Kidney glomerular epithelial cell (primary cell): ENCODE measurements around the gene CLDN4.
"Not testable (repeated sequence)": the region's sequence is repeated elsewhere in the genome, so short reads cannot be mapped to it uniquely, and the experiment has no call there.

ENCODE experiments used
- DNase-seq: peaks from one replicate; lab custom pipeline; 2025; lab: John Stamatoyannopoulos, UW

CLDN4 gene

DNA sequence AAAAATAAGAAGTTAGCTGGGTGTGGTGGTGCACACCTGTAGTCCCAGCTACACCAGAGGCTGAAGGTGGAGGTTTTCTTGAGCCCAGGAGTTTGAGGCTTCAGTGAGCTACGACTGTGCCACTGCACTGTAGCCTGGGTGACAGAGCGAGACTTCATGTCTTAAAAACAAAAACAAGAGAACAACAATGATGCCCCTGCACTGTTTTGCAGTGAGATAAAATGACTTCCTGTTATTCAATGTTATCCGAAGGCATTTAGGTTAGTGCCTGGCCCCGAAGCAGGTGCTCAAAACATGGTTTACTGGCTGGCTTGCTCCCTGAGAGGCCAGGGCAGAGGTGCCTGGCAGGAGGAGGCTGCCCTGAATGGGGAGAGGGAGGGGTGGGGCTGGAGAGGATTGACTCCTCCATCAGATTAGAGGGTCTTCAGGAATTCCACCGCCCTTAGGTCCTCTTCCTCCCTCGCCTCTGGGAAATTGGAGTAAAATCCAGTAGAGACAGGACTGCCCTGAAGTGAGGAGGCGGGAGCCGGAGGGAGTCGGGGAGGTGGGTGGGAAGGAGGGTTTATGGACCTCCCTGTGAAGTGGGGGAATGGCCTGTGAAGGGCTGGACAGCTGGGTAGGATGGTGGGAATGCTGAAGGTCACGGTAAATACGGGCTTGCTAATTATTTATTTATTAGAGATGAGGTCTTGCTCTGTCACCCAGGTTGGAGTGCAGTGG, 6.8 kb upstream of the CLDN4 start:
- no peak for DNase-seq

DNA sequence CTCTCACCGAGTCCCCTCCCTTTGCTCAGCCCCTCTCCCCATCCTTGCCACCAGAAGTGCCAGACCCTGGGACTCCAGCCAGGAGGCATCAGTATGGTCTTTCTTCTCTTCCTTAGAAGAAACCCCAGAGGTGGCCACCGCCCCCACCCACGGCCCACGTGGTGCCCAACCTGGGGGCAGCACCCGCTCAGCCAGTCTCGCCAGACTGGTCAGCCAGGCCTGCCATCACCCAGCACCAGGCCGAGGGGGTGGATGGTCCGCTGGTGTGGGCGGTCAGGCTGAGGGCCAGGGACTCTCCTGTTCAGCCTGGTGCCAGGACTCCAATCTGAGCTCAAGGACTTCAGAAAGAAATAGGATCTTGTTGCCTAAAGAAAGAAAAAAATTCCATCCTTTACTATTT, 5.8 kb upstream of the CLDN4 start:
- no peak for DNase-seq

DNA sequence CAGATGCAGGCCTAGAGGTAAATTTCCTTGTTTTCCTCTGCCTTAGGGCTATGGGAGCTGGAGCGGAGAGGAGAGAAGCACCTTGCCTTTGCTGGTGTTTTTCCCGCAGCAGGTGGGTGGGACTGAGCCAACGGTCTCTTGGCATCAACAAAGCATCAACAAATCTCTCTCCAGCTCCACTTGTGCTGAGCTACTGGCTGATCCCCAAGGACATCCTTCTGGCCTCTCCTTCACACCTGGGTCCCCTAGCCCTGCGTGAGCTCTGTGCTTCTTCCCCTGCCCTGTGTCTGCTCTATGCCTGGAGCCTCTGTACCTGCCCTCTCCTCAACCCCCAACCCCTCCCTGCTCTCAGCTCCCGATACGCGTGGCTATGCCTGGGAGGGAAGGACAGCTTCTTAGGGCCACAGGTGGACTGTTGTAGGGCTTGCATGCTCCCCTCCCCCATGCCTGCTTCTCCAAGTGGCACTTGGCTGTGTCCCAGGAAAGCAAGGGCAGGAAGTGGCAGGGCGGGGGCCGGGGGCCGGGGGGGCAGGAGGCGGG, 3.2 kb upstream of the CLDN4 start:
- DNase-seq: no peak

DNA sequence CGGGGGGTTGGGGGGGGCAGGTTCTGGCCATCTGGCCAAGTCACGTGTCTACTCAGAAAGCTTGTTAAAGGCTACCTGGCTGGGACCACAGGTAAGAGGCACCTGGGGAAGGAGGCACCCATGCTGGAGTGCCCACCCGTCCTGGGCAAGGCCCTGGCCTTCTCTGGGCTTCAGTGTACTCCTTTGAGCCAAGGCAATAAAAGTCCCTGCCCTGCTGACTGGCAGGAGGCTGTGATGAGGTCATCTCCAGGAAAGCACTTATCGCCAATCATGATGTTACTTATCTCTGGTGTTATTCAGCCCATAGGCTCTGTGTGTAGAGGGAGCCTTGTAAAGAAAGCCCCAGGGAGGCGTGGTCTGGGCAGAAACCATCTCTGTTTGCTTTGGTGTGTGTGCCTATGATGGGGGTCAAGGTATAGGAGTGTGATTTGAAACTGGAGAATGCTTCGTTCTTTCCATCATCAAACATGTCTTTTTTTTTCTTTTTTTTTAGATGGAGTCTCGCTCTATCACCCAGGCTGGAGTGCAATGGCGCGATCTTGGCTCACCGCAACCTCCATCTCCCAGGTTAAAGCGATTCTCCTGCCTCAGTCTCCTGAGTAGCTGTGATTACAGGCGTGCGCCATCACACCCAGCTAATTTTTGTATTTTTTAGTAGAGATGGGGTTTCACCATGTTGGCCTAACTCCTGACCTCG, 2.5 kb upstream of the CLDN4 start:
- DNase-seq: peak; percentile 19

DNA sequence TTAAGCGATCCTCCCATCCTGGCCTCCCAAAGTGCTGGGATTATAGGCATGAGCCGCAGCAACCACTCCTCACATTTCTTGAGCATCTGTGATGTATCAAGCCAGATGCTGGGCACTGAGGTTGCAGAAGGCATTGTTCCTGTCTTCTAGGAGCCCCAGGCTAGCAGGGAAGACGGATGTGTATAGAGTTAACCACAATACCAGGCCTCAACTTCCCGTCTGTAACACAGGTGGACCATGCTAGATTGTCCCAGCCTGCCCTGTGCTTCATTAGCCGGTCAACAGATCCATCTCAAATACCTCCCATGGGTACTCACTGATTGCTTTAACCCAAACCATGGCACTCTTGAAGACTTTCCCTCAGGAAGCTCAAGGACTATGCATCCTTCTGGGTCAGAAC, 1.8 kb upstream of the CLDN4 start:
- no peak for DNase-seq

DNA sequence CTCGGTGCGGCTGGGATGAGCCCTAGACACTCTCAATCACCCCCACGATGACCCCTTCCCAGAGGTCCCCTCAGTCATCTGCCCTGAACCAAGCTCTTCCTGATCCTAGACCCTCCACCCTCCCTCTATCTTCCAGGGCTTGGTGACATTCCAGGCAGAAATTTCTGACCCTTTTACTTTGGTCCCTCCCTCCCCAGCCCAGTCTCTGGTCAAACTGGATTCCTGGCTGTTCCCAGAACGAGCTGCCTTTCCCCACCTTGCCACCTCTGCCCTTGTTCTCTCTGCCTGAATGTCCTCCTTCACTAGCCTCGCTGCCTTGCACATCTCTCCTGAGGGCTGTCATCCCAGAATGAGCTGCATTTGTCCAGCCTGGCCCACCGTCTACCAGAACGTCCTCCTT, 1.3 kb upstream of the CLDN4 start:
- DNase-seq: no peak

DNA sequence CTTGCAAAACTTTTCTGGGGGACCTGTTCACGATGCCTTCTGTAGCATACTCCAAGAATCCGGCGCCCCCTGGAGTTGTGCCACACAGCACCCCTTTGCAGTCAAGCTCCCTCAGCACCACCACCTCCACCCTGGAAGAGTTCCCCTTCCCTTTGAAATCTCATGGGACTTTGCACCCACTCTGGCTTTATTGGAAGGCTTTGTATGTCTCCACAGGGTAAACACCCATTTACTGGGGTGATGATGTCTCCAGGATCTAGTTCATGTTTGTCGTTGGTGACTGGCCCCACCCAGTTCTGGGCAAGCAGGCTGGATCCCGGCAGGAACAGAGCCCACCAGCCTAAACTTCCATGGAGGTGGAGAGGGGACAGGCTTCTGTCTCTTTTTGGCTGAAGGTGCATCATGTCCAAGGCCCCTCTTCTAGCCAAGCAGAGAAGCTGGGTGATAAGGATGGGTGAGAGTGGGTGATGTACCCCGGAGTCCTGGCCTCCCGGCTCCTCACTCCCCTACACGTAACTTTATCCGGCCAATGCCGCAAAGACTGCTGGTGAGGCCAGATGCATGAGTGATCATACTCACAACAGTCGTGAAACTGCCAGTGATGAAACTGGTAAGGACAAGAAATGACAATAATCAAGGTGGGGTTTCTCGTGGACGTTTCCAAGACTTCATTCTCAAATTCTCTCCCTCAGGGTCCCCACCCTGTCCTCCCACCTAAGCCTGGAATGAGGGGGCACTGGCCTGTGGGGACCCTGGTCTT, 695 bp upstream of the CLDN4 start:
- DNase-seq: no peak

DNA sequence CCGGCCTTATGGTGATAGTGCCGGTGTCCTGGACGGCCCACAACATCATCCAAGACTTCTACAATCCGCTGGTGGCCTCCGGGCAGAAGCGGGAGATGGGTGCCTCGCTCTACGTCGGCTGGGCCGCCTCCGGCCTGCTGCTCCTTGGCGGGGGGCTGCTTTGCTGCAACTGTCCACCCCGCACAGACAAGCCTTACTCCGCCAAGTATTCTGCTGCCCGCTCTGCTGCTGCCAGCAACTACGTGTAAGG, 713 bp downstream of the CLDN4 start:
- no peak for DNase-seq

DNA sequence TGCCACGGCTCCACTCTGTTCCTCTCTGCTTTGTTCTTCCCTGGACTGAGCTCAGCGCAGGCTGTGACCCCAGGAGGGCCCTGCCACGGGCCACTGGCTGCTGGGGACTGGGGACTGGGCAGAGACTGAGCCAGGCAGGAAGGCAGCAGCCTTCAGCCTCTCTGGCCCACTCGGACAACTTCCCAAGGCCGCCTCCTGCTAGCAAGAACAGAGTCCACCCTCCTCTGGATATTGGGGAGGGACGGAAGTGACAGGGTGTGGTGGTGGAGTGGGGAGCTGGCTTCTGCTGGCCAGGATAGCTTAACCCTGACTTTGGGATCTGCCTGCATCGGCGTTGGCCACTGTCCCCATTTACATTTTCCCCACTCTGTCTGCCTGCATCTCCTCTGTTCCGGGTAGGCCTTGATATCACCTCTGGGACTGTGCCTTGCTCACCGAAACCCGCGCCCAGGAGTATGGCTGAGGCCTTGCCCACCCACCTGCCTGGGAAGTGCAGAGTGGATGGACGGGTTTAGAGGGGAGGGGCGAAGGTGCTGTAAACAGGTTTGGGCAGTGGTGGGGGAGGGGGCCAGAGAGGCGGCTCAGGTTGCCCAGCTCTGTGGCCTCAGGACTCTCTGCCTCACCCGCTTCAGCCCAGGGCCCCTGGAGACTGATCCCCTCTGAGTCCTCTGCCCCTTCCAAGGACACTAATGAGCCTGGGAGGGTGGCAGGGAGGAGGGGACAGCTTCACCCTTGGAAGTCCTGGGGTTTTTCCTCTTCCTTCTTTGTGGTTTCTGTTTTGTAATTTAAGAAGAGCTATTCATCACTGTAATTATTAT, 1.2 kb downstream of the CLDN4 start:
- DNase-seq: no peak

DNA sequence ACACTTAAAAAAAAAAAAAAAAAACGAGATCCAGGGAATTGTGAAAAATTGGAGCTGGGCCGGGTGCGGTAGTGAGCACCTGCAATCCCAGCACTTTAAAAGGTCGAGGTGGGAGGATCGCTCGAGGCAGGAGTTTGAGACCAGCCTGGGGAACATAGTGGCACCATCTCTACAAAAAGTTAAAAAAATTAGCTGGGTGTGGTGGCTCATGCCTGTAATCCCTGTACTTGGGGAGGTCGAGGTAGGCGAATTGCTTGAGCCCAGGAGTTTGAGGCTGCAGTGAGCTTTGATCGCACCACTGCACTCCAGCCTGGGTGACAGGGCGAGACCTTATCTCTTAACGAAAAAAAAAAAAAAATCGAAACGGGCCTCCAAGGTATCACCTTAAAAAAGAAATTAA, 2.0 kb downstream of the CLDN4 start:
- no peak for DNase-seq

DNA sequence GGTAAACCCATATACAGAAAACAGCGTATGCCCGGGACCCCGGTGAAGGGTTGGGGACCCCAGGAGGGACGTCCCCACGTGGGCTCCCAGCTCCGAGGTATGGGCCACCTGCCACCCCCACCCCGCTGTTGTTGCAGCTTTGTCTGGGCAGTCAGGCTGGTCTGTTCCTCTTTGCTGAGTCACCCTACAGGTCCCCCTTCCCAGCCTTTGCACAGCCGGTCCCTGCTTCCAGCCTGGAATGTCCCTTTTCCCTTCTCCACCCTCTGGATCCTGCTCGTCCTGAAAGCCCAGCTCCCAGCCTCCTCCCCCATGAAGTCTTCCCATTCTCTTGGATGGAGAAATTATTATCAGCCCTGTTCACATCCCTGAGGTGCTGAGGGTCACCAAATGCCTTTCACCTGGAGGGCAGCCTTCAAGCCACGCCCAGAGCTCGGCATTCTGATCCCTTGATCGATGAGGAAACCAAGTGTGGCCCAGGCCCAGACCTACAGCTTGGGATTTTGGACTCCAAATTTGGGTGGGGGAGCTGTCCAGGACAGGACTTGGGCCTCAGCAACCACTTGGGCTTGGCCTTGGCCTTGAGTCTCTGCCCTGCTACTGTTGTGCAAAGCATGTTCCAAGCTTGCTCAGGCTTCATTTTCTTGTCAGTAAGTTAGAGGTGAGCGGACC, 2.6 kb downstream of the CLDN4 start:
- DNase-seq: no peak

DNA sequence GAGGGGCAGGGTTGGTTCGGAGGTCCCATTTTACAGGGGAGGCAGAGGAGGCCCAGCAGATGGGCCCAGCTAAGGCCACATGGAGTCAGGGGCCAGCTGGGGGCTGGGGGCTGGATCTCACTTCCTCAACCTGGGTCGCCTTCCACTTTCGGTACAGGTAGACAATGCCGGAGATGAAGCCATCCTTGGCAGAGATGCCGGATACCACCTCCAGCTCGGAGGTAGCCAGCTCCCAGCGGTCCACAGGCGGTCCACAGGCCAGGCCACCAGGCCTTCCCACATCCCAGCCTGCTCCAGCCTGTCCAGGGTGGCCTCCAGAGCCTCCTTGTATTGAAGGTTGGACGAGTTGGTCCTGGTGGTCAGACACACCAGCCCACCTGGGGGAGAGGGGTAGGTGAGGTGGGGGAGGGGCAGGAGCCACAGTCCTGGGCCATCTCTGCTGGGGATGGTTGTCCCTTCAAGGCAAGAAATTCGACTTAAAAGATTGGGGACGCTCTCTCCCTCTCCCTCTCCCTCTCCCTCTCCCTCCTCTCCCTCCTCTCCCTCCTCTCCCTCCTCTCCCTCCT, 3.9 kb downstream of the CLDN4 start:
- DNase-seq: no peak

DNA sequence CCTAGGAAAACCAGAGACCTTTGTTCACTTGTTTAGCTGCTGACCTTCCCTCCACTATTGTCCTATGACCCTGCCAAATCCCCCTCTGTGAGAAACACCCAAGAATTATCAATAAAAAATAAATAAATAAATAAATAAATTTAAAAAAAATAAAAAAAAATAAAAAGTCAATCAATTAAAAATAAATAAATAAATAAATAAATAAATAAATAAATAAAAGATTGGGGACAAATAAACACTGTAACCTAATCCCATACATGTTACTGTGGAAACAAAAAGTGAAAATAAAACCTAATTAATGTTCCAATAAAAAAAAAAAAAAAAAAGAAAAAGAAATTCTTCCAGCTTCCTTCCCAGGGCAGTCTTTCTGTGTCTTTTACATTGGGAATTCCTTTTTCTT, 6.4 kb downstream of the CLDN4 start:
- DNase-seq: not testable (repeated sequence)

DNA sequence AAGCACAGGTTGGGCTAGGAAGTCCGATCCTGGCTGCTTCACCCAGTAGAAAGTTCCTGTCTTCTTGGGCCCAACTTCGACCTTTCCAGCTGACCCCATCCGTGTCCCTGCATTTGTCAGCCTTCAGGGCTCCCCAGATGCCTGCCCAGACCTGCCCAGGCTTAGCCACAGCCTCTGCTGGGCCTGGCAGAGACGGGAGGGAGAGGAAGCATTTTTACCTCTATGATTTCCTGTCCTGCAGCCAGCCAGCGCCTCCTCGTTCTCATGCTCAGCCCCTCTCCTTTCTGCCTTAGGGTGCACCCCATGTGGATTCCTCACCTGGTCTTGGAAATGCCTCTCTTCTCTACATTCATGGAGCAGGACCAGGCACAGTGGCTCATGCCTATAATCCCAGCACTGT, 7.8 kb downstream of the CLDN4 start:
- DNase-seq: no peak

DNA sequence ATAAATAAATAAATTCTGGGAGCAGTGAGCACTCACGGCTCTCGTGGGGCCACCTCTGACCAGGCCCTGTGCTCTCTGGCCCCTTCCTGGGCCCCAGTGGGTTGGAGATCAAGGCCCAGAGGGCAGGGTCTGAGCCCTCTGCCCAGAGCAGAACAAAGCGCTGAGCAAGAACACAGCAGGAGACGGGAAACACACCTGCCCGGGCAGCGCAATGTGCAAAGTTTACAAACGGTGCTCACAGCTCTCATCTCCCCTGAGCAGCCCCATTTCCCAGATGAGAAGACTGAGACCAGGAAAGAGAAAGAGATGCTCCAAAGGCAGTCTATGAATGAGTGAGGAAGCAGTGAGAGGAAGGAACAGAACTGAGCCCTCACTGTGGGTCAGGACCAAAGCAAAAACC, 8.5 kb downstream of the CLDN4 start:
- DNase-seq: no peak

DNA sequence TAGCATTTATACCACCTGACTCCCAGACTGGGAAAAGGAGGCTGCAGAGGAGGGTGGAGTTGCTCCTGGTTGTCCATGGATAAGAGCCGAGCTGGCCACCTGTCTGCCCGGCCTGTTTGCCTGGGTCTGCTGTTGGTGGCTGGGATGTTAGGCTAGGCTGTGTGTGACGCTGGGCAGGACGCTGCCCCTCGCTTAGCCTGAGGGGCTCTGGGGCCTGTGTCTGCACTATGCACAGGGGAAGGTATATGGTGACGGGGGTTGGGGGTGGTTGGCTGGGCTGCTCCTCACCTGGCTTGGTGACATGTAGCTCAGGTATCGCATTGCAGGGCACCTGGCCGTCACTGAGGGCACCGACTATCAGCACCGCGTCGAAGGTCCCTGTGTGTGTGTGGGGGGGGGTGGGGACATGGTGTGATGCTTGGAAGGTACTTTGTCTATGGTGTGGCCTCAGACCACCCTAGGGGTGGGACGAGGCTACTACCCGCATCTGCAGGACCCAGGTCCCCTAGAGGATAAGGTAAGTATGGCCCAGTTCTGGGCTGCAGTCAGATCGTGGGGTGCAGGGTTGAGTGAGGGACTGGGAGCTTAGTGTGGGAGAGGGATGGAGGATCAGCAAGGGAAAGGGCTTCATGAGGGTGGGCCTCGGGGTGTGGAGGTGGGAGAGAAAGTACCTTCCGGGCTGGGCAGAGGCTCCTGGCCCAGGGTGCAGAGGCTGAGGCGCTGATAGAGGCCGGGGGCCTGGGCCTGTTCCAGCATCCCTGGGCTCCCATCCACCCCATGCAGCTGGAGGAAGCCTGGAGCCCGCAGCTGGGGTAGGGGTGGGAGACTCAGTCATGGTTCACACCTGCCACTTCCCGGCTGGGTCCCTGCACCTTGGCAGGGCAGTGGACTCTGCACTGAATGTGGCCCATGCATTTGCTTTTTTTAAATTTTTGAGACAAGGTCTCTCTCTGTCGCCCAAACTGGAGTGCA, 9.2 kb downstream of the CLDN4 start:
- DNase-seq: no peak

DNA sequence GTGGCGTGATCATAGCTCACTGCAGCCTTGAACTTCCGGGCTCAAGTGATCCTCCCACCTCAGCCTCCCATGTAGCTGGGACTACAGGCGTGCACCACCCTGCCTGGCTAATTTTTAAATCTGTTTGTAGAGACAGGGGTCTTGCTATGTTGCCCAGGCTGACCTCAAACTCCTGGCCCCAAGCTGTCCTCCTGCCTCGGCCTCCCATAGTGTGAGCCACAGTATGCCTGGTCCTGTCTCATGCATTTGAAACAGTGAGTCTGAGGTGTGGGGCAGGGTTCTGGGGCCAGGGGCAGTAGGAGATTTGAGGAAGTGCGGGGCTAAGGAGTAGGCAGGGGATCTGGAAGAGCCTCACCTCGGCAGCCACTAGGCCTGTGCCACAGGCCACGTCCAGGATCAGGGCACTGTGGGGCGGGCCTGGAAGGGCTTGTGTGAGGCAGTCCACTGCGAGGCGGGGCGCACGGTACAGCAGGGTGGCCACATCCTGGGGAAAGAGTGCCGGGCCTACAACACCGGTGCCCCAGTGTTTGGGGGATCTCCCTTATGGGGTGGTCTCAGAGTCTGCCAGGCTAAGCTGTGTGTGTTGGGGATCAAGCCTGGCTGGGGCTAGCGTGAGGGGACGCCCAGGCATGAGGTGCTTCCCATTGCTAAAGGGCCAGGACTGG, 10.1 kb downstream of the CLDN4 start:
- DNase-seq: no peak

DNA sequence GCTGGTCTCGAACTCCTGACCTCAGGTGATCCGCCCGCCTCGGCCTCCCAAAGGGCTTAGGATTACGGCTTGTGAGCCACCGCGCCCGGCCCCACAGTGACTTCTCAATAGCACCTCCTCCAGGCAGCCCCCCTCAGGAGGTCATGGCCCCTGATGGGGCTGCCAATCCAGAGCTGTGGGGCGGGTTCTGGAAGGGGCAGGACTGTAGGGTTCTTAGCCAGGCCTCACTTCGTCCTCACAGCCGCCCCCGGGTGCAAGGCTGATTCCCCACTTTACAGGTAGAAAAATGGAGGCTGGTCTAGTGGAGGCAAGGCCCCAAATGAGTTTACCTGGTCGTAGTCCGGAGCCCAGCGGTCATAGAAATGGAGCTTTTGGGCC, 10.9 kb downstream of the CLDN4 start:
- DNase-seq: no peak

DNA sequence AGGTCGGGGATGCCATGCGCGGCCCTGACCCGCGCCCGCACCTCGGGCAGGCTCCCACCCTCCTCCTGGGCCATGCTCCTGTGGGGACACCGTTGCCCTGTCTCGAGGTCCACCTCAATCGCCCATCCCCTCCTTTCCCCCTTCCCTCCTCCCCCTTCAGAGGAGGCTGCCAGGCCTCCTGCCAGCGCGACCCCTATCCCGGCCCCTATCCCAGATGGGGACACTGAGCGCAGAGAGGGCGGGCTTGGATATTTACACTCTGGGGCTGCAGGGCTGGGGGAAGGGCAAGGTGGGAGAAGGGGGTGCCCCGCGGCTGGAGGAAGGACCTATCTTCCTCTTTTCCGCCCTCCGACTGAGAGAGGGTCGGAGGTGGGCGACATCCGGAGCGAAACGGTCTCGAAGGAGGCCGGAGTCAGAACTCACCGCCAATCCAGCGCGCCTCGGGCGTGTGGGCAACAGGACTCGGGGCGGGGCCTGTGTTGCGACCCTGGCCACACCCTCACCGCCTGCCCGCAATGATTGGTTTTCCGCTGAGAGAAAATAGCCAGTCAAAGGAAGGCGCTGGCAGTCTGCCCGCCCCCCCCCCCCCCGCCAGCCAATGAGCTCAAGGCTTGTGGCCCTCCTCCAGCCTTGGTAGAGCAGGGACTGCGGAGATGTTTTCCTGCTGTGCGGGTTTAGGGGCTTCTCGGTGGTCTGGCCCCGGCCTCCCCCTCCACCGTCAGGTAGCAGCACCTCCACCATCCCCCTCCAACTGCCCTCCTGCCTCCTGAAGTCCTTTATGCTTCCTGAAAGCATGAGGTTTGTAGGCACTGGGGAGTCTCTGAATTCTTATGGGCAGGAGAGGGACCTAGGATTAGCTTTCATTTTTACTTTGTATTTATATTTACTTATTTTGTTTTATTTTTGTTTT, 11.5 kb downstream of the CLDN4 start, which contains the start of gene METTL27:
Gene METTL27 (minus strand): TSS at position 450 of the 910 bp plus-strand sequence. CDS start 376 bp downstream, at position 74.
- DNase-seq: peak; percentile 86
